HepG2 (cell line): ENCODE data around the gene LRRC27. TPM values are rescaled to one million over a fixed set of nuclear protein-coding genes. Genes with fewer than 3 reads are reported as not detected.

Source experiments
- ARID2 ChIP-seq: sonication (generic); formaldehyde crosslinking; IDR thresholded peaks from 2 replicates; pipeline ENCODE4 v1.8.1; 2022; ENCODE audit warnings: mild to moderate bottlenecking, missing genetic modification reagents, borderline replicate concordance
- ATF3 ChIP-seq: sonication (generic); formaldehyde crosslinking; IDR thresholded peaks from 2 replicates; pipeline ENCODE4 v1.4.0; 2020; ENCODE audit warnings: missing genetic modification reagents
- CBX2 ChIP-seq, 2 experiments: fragments of 200-600 bp in 1 of 2; sonication (generic); formaldehyde crosslinking in 1 of 2; IDR thresholded peaks; 2 replicates each; pipeline versions ENCODE4 v1.7.0 to v1.8.1; 2018 to 2022; ENCODE audit warnings: low read depth in 2 of 2, low read length in 1 of 2, mild to moderate bottlenecking in 1 of 2, missing genetic modification reagents in 1 of 2
- GLMP ChIP-seq: sonication (generic); formaldehyde crosslinking; IDR thresholded peaks from 2 replicates; pipeline ENCODE4 v1.9.0; 2021; ENCODE audit warnings: missing genetic modification reagents, mild to moderate bottlenecking, borderline replicate concordance
- GMEB2 ChIP-seq: IDR thresholded peaks from 2 replicates; pipeline ENCODE4 v1.6.1; 2016; ENCODE audit warnings: missing biosample characterization, missing genetic modification reagents, low read depth
- PLRG1 ChIP-seq: fragments of 450-650 bp; conservative IDR thresholded peaks from 2 replicates; pipeline ENCODE4 v1.6.1; 2016
- REL ChIP-seq: sonication (generic); formaldehyde crosslinking; conservative IDR thresholded peaks from 2 replicates; pipeline ENCODE4 v1.8.0; 2022; ENCODE audit warnings: mild to moderate bottlenecking, missing genetic modification reagents, moderate library complexity
- RFX3 ChIP-seq: IDR thresholded peaks from 2 replicates; pipeline ENCODE4 v1.6.1; 2016; ENCODE audit warnings: missing biosample characterization, missing genetic modification reagents
- RORA ChIP-seq: sonication (generic); formaldehyde crosslinking; IDR thresholded peaks from 2 replicates; pipeline ENCODE4 v1.5.0; 2020; ENCODE audit warnings: mild to moderate bottlenecking, missing genetic modification reagents, moderate library complexity
- SMARCC2 ChIP-seq: fragments of 450-650 bp; IDR thresholded peaks from 2 replicates; pipeline ENCODE4 v1.6.1; 2017; ENCODE audit warnings: antibody characterized with exemption, mild to moderate bottlenecking
- TEAD2 ChIP-seq: sonication (generic); formaldehyde crosslinking; IDR thresholded peaks from 2 replicates; pipeline ENCODE4 v1.9.0; 2021; ENCODE audit warnings: missing genetic modification reagents
- TFDP2 ChIP-seq: sonication (generic); formaldehyde crosslinking; IDR thresholded peaks from 2 replicates; pipeline ENCODE4 v1.4.0; 2020; ENCODE audit warnings: missing genetic modification reagents
- XBP1 ChIP-seq: sonication (generic); formaldehyde crosslinking; IDR thresholded peaks from 2 replicates; pipeline ENCODE4 v1.5.0; 2020; ENCODE audit warnings: missing genetic modification reagents
- ZBTB42 ChIP-seq: sonication (generic); formaldehyde crosslinking; IDR thresholded peaks from 2 replicates; pipeline ENCODE4 v1.5.0; 2020; ENCODE audit warnings: mild to moderate bottlenecking, missing genetic modification reagents
- ZFAT ChIP-seq: sonication (generic); formaldehyde crosslinking; conservative IDR thresholded peaks from 2 replicates; pipeline ENCODE4 v1.8.1; 2023; ENCODE audit warnings: missing genetic modification reagents, inconsistent platforms
- ZNF280B ChIP-seq: sonication (generic); formaldehyde crosslinking; IDR thresholded peaks from 2 replicates; pipeline ENCODE4 v1.5.0; 2020; ENCODE audit warnings: missing genetic modification reagents, mild to moderate bottlenecking, borderline replicate concordance
- ZNF350 ChIP-seq: sonication (generic); formaldehyde crosslinking; IDR thresholded peaks from 2 replicates; pipeline ENCODE4 v1.4.0; 2020; ENCODE audit warnings: mild to moderate bottlenecking, low read depth, missing genetic modification reagents, borderline replicate concordance
- ZNF563 ChIP-seq: sonication (generic); formaldehyde crosslinking; IDR thresholded peaks from 2 replicates; pipeline ENCODE4 v1.8.0; 2022; ENCODE audit warnings: mild to moderate bottlenecking, moderate library complexity, missing genetic modification reagents
- polyA plus RNA-seq, 8 experiments: library from polyadenylated mRNA; depleted of rRNA in 3 of 8; stranded (reverse) in 7 of 8; unstranded in 1 of 8; fragments of >200 nt; fragmentation: Illumina TruSeq in 4 of 8; extraction: Trizol in 4 of 8; gene quantifications; 2 replicates each; pipeline versions ENCODE4 v1.2.1 to v1.2.3, GENCODE V29; 2011 to 2016; ENCODE audit warnings: low read depth in 4 of 8, missing spikeins in 1 of 8, mixed read lengths in 1 of 8; ENCODE audit not compliant: insufficient read depth in 1 of 8
- total RNA-seq, 5 experiments: library from RNA; depleted of rRNA; stranded (reverse); fragments of >200 nt; fragmentation: Illumina TruSeq; extraction: Trizol; gene quantifications; 2 replicates each; pipeline ENCODE4 v1.2.3, GENCODE V29; 2016; ENCODE audit warnings: low read depth in 1 of 5
- TF ChIP-seq, protein P1 (sequence below): sonication (generic); formaldehyde crosslinking; IDR thresholded peaks from 2 replicates; pipeline ENCODE4 v1.5.0; 2020; ENCODE audit warnings: mild to moderate bottlenecking, missing genetic modification reagents

LRRC27 gene
- total and polyA plus RNA-seq, 2 of the 13 experiments (the other 11 are each of a cell fraction or from before 2014, with no cell fraction given) = 4.2 to 4.6 TPM

DNA sequence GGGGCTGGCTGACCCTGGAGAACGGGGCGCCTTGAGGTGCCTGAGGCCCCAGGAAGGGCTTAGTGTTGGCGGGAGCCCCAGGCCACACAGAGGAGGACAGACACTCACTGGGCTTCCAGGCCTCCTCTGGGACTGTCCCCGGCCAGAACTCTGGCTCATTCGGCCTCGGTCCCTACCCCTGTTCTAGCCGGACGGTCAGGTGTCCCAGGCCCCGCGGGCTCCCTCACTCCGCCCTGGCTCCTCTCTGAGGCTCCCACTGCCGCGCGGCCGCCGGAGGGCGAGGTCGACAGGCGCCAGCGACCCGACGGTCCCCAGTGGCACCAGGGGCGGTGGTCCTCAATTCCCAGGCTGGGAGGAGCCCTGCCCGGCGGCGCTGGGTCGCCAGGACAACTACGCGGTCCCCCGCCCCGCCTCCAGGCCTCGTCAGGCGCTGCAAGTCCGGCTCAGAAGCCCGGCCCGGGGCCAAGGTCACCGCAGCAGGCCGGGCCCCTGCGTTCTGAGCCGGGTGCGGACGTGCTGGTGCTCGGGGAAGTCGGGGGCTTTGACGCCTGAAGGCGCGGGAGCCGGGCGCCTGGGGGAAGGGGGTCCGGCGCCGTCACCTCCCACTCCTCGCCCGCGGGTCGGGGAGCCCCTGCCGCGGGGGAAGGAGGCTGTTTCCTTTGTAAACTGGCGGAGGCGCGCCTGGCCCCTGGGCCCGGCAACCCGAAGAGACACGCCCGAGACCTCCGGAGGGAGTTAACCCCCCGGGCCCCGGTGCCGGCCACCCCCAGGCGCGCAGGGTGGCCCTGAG lies 63.9 kb downstream of the LRRC27 start (continued):
- TF ChIP-seq GMEB2 (CRISPR knock-in tag) (no peak), ARID2 (no peak), TEAD2 (CRISPR knock-in tag) (no peak), ZNF350 (CRISPR knock-in tag) (peak; percentile 16; the same call in 1 of the 2 replicates), ZNF280B (CRISPR knock-in tag) (peak; percentile 52; the same call in 1 of the 2 replicates), ZBTB42 (CRISPR knock-in tag) (no peak), SMARCC2 (no peak), XBP1 (CRISPR knock-in tag) (no peak), PLRG1 (no peak), ZFAT (CRISPR knock-in tag) (no peak), REL (CRISPR knock-in tag) (no peak), ATF3 (CRISPR knock-in tag) (no peak), CBX2 (IDR thresholded peaks at IDR 0.05; ENCODE audit: low read depth, low read length) (no peak), CBX2 (CRISPR knock-in tag; IDR thresholded peaks at IDR 0.05; ENCODE audit: low read depth) (no peak), RORA (CRISPR knock-in tag) (no peak), TFDP2 (no peak; the same call in 1 of the 2 replicates), GLMP (no peak), ZNF563 (CRISPR knock-in tag) (peak; percentile 70; the same call in 1 of the 2 replicates), RFX3 (peak; percentile 77)
- TF ChIP-seq, protein P1, sequence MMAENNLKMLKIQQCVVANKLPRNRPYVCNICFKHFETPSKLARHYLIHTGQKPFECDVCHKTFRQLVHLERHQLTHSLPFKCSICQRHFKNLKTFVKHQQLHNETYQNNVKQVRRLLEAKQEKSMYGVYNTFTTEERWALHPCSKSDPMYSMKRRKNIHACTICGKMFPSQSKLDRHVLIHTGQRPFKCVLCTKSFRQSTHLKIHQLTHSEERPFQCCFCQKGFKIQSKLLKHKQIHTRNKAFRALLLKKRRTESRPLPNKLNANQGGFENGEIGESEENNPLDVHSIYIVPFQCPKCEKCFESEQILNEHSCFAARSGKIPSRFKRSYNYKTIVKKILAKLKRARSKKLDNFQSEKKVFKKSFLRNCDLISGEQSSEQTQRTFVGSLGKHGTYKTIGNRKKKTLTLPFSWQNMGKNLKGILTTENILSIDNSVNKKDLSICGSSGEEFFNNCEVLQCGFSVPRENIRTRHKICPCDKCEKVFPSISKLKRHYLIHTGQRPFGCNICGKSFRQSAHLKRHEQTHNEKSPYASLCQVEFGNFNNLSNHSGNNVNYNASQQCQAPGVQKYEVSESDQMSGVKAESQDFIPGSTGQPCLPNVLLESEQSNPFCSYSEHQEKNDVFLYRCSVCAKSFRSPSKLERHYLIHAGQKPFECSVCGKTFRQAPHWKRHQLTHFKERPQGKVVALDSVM (CRISPR knock-in tag) = no peak
